Esophagus mucosa (tissue), 1 donor: ENCODE measurements around the gene SOX8. TPM values are rescaled to one million over a fixed set of nuclear protein-coding genes. Genes with fewer than 3 reads are reported as not detected.

ENCODE experiments used
- ATAC-seq: fragments of 200-7000 bp; cut with Tn5 transposase; one replicate; pipeline ENCODE4 v1.9.1; 2020
- total RNA-seq: library from RNA; stranded (reverse); gene quantifications from one replicate; pipeline ENCODE4 v1.2.4, GENCODE V29; 2023
- donor health status: DM: yes; HTN: yes; CAD: no.

Gene SOX8
- total RNA-seq, 1 donor from 2014 or later, result 0.16 TPM

- no peak for ATAC-seq
These were observed 7.5 kb upstream of the SOX8 start for GRCh38 chr16:974001-974601.

- ATAC-seq, result no peak
These were observed 6.8 kb upstream of the SOX8 start for GRCh38 chr16:974611-975261.

- no peak for ATAC-seq
These were observed 6.3 kb upstream of the SOX8 start for GRCh38 chr16:975291-975690.

DNA sequence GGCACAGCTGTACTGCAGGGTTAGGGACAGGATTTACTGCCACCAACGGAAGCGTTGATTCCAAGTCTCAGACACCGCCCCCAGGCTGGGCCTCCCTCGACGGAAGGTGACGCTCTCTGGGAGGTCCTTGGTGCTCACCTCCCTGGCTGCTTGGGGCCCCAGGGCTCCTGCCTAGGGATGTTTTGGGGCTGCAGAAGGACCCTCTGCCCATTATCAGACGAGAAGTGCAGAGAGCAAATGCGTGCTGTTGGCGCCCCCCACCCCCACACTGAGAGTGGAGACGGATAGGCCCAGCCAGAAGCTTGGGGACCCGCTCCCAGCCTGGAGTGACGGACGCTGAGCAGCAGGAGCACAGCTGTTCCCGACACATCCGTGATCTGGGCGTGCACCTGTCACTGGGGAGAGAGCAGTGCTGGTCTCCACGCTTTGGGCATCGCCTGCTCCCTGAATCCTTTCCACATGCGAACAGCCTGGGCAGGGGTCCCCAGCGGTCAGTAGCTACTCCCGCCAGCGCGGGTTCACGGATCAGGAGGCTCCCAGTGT lies 5.1 kb upstream of the SOX8 start:
- no peak for ATAC-seq

GRCh38 chr16:977081-977701 lies 4.4 kb upstream of the SOX8 start:
- no peak for ATAC-seq

- ATAC-seq, result no peak
These were observed 3.7 kb upstream of the SOX8 start for GRCh38 chr16:977896-978295.

GRCh38 chr16:978403-978802 lies 3.2 kb upstream of the SOX8 start:
- ATAC-seq, result no peak

DNA sequence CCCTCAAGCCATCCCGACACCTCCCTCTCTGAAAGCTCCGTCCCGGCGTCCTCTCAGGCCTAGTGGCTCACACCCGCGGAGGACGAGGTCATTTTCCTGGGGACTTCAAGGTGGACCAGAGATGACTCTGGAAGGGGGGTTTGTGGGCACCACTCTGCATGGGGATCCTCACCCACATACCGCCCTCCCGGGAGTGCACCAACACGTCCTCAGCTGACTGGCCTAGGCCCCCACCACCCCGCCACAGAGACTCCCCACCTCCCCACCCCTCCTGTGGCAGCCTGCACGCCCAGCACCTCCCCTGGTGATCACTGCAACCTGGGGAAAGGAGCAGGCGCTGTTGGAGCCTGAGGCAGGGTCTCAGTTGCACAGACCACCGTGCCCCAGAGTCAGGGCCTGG lies 2.4 kb upstream of the SOX8 start:
- no peak for ATAC-seq

DNA sequence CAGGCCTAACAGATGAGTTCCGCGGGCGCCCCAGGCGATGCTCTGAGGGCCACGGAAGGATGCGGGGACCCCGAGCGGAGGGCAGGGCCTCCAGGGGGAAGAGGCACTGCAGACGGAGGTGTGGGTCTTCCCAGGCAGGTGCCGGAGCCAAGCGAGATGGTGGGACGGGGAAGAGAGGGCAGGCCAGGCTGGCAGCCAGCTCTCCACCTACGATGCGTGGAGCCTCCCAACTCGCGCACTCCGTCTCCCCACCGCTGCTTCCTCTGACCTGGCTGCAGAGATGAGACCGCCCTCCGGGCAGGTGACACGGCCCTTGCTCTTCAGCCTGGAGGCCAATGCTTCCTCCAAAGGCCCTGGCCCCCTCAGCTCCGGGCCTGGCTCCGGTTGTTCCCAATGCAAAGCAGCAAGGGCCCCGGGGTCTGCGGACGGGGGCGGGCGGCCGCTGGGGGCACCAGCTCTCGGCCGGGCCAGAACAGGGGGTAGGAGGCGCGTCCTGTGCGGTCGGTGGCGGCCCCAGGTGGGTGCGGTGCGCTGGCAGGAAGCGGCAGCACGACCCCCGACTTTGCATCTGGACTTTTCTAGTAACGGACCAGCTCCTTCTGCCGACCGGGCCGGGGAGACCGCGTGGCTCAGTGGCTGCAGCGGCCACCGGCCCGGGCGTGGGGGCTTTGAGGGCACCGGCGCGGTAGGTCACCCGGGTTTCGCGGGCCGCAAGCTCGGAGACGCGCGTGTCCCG lies 1.5 kb upstream of the SOX8 start:
- no peak for ATAC-seq

DNA sequence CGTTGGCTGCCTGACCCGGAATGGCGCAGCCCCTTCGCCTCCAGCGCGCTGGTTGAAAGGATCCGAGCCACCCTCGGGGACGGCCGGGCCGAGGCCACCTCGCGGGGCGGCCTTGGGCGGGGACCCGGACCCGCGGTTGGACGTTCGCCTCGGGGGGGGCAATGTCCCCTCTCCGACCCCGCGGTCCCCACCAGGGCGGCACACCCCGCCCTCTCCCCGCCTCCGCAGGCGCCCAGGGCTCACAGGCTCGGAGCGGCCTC lies 1.0 kb upstream of the SOX8 start:
- ATAC-seq, result peak; percentile 11

- ATAC-seq, result no peak
These were observed 824 bp downstream of the SOX8 start for GRCh38 chr16:982145-983043.

DNA sequence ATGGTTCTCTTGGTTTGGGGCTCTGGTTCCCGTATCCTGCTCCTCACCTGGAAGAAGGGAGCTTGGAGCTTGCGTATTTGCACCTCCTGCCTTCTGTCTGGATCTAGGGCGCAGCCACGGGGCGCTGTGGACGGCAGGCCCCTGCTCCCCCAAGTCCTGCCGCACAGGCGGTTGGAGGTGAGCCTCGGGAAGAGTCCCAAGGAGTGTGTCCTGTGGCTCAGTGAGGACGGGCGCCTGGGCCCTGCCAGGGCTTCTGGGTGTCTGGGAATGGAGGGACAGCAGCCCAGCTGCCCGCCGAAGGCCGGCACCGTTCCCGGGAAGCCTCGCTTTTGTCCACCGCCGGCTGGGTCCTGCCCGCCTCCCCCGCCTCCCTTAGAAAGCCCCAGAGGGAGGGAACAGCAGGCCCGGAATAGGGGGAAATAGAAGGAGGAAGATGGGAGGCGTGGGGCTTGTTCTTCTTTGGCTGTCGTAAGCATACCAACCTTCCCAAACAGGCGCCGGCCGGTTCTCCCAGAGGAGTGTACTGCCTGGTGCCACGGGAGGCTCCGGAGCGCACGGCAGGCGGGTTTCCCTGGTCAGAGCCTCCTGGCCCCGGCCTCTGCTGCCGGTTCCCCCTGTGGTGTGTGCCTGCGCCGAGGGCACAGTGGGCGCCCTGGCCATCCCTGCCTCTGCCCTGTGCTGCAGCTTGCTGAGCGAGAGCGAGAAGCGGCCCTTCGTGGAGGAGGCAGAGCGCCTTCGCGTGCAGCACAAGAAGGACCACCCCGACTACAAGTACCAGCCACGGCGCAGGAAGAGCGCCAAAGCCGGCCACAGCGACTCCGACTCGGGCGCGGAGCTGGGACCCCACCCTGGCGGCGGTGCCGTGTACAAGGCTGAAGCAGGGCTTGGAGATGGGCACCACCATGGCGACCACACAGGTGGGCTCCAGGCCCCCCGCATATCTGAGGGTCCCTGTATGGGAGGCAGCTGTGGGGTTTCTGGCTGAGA lies 1.8 kb downstream of the SOX8 start:
- ATAC-seq, result no peak

GRCh38 chr16:984121-984694 lies 2.6 kb downstream of the SOX8 start:
- no peak for ATAC-seq

GRCh38 chr16:984736-985636 lies 3.4 kb downstream of the SOX8 start:
- ATAC-seq, result no peak

- no peak for ATAC-seq
These were observed 4.3 kb downstream of the SOX8 start for GRCh38 chr16:985646-986400.

- ATAC-seq, result no peak
These were observed 4.8 kb downstream of the SOX8 start for GRCh38 chr16:986411-986810.

DNA sequence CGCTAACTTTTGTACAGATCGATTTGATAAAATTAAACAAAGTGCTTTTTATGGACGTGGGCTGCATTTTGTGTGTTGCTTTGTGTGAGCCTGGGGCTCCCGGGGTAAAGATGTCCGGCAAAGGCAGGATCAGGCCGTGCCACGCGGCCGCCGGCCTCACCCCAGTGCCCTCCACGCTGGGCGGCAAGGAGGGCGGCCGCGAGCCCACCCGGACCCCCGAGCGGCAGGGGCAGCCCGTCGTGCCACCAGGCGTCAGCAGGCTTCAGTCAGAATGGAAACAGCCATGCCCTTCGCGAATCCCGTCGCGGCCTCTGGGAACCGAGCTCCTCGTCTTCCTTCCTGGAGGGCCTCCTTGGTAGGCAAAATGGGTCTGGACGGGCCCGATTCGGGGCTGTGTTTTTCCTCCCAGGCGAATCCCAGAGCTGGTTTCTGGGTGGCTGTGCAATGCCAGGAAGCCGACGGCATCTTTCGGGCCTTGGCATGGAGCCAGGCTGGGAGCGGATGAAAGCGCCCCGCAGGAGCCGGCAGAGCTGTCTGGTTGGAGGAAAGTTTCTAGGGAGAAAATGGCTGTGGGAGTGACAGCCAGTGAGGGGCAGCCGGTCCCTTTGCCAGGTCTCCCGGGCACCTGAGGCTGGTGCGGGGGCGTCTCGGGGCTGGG lies 5.5 kb downstream of the SOX8 start:
- ATAC-seq, result no peak

GRCh38 chr16:987906-988305 lies 6.3 kb downstream of the SOX8 start:
- no peak for ATAC-seq
